GM13977 (cell line): Measurements from ENCODE around the gene NUP133.

Experiments
- DNase-seq: peaks from one replicate; pipeline ENCODE4 v3.0.0; 2012; ENCODE audit warnings: low spot score
- CTCF ChIP-seq: IDR thresholded peaks from 2 replicates; pipeline ENCODE4 v1.5.1; 2012; ENCODE audit warnings: mild to moderate bottlenecking, control low read depth; ENCODE audit not compliant: insufficient read depth; ENCODE audit errors: extremely low read depth, missing control alignments
- in situ Hi-C: fragments of 300-500 bp; cut with MboI; formaldehyde crosslinking; loops from one replicate; pipeline ENCODE4 v1.12.0; 2022; ENCODE audit warnings: low sequenced_read_pairs, low pct_unique_long_range_greater_than_20kb, mixed read lengths, inconsistent platforms; ENCODE audit not compliant: unreplicated experiment

NUP133 gene

GRCh38 chr1:229412056-229412455 is 96.1 kb downstream of the NUP133 start:
- in situ Hi-C loops, result no loop called here
- DNase-seq, result no peak
- TF ChIP-seq CTCF, result no peak

- TF ChIP-seq CTCF, result no peak
- in situ Hi-C loops, result no loop called here
- DNase-seq, result no peak
Observed at GRCh38 chr1:229411434-229412055, 96.6 kb downstream of the NUP133 start.

GRCh38 chr1:229410692-229411433 is 97.3 kb downstream of the NUP133 start:
- DNase-seq, result no peak
- TF ChIP-seq CTCF, result no peak
- in situ Hi-C loops, result no loop called here

- no peak for TF ChIP-seq CTCF
- DNase-seq, result no peak
- in situ Hi-C loops, result no loop called here
Observed at GRCh38 chr1:229410370-229410691, 97.8 kb downstream of the NUP133 start.

- DNase-seq, result no peak
- in situ Hi-C loops, result no loop called here
- TF ChIP-seq CTCF, result no peak
Observed at GRCh38 chr1:229409616-229410369, 98.3 kb downstream of the NUP133 start.

- DNase-seq, result no peak
- TF ChIP-seq CTCF, result no peak
- in situ Hi-C loops, result no loop called here
Observed at GRCh38 chr1:229408458-229409037, 99.6 kb downstream of the NUP133 start.
